GM12878 (cell line): ENCODE results near the gene SPRY1. TPM values are rescaled to one million over a fixed set of nuclear protein-coding genes. Genes with fewer than 3 reads are reported as not detected.

Experiments used
- ATAC-seq: fragments of 200-7000 bp; cut with Tn5 transposase; 3 replicates; pipeline ENCODE4 v1.9.1; 2020; ENCODE audit warnings: mild to moderate bottlenecking, moderate library complexity
- BruUV-seq: library from RNA; stranded (reverse); fragments of 400-500 nt; replicated peaks from 2 replicates; lab custom pipeline; 2021; lab: Mats Ljungman, UMichigan
- CTCF ChIA-PET: fragments of 300-600 bp; sonication (Branson Sonifier 250); formaldehyde crosslinking; extraction: SDS; loops from one replicate; lab custom pipeline; 2021; ENCODE audit warnings: inconsistent platforms; lab: Yijun Ruan, JAX
- POLR2A ChIA-PET: fragments of 350-600 bp; formaldehyde crosslinking; extraction: SDS; loops from one replicate; lab custom pipeline; 2021; ENCODE audit warnings: inconsistent platforms; lab: Charles Lee
- RAD21 ChIA-PET: fragments of 300-600 bp; sonication (Branson Sonifier 250); formaldehyde crosslinking; loops from one replicate; lab custom pipeline; 2023; ENCODE audit warnings: antibody characterized with exemption; ENCODE audit not compliant: unreplicated experiment; lab: Charles Lee
- SMC1A ChIA-PET: fragments of 300-600 bp; sonication (Branson Sonifier 250); formaldehyde crosslinking; loops from one replicate; lab custom pipeline; 2023; ENCODE audit not compliant: unreplicated experiment, uncharacterized antibody; lab: Charles Lee
- DNase-seq: peaks from one replicate; pipeline ENCODE4 v3.0.0-alpha.2; 2011; ENCODE audit warnings: low read depth, low spot score
- FAIRE-seq: peaks from 3 replicates; lab custom pipeline; 2011; peaks lifted over from hg19 to GRCh38; lab: Jason Lieb, UNC
- H2AFZ ChIP-seq: 2 replicates; pipeline ENCODE4 v1.6.0; 2011; ENCODE audit warnings: low read depth, low read length, control low read depth; ENCODE audit not compliant: control insufficient read depth
- H3K27ac ChIP-seq: 2 replicates; pipeline ENCODE4 v1.5.1; 2011; ENCODE audit warnings: control low read depth; ENCODE audit not compliant: control insufficient read depth, insufficient read depth
- H3K27me3 ChIP-seq, 2 experiments: replicated peaks in 1 of 2; 2 replicates each; pipeline versions ENCODE4 v1.6.0 to v1.6.1; 2011; ENCODE audit warnings: low read length in 1 of 2; ENCODE audit not compliant: control insufficient read depth in 2 of 2, insufficient read depth in 2 of 2
- H3K36me3 ChIP-seq, 2 experiments: 2 replicates each; pipeline ENCODE4 v1.5.1; 2011; ENCODE audit warnings: low read length in 1 of 2; ENCODE audit not compliant: control insufficient read depth in 2 of 2, insufficient read depth in 2 of 2
- H3K4me1 ChIP-seq: 2 replicates; pipeline ENCODE4 v1.6.1; 2011; ENCODE audit warnings: mild to moderate bottlenecking, low read length, moderate library complexity, mixed read lengths; ENCODE audit not compliant: control insufficient read depth, insufficient read depth
- H3K4me2 ChIP-seq: 2 replicates; pipeline ENCODE4 v1.6.0; 2011; ENCODE audit warnings: control low read depth; ENCODE audit not compliant: control insufficient read depth, insufficient read depth
- H3K4me3 ChIP-seq: fragments of 200-600 bp; sonication (generic); 2 replicates; pipeline ENCODE4 v1.5.1; 2016
- H3K79me2 ChIP-seq: 2 replicates; pipeline ENCODE4 v1.6.0; 2011; ENCODE audit warnings: low read length; ENCODE audit not compliant: control insufficient read depth, insufficient read depth
- H3K9ac ChIP-seq: 2 replicates; pipeline ENCODE4 v1.8.0; 2011; ENCODE audit warnings: low read length, control low read depth, mixed read lengths; ENCODE audit not compliant: control insufficient read depth, insufficient read depth
- H3K9me3 ChIP-seq: replicated peaks from 3 replicates; pipeline ENCODE4 v1.5.1; 2011; ENCODE audit warnings: mild to moderate bottlenecking, low read length; ENCODE audit not compliant: control insufficient read depth, insufficient read depth
- H4K20me1 ChIP-seq: 2 replicates; pipeline ENCODE4 v1.6.0; 2011; ENCODE audit not compliant: control insufficient read depth, insufficient read depth
- CBX5 ChIP-seq: sonication (generic); IDR thresholded peaks from 2 replicates; pipeline ENCODE4 v1.6.1; 2016; ENCODE audit warnings: low read depth, moderate library complexity, mild to moderate bottlenecking, inconsistent platforms
- CHD4 ChIP-seq: fragments of 200-600 bp; sonication (generic); IDR thresholded peaks from 2 replicates; pipeline ENCODE4 v1.6.1; 2016; ENCODE audit warnings: mild to moderate bottlenecking
- DPF2 ChIP-seq: fragments of 450-650 bp; IDR thresholded peaks from 2 replicates; pipeline ENCODE4 v1.6.1; 2017; ENCODE audit warnings: mild to moderate bottlenecking
- EP300 ChIP-seq, 2 experiments: fragments of 150-350 bp in 1 of 2; IDR thresholded peaks; 2 replicates each; pipeline ENCODE4 v1.6.1; 2011 to 2012; ENCODE audit warnings: low read depth in 2 of 2, low read length in 2 of 2, borderline replicate concordance in 1 of 2, improper control_type of control experiment in 1 of 2, inconsistent platforms in 1 of 2; ENCODE audit not compliant: control insufficient read depth in 1 of 2
- HSF1 ChIP-seq: fragments of 150-350 bp; IDR thresholded peaks from 2 replicates; pipeline ENCODE4 v1.6.1; 2014; ENCODE audit warnings: mild to moderate bottlenecking, low read depth, low read length
- JUNB ChIP-seq: IDR thresholded peaks from 2 replicates; pipeline ENCODE4 v1.6.1; 2016; ENCODE audit warnings: antibody characterized with exemption, mild to moderate bottlenecking
- KAT2A ChIP-seq: conservative IDR thresholded peaks from 2 replicates; pipeline ENCODE4 v1.6.1; 2011; ENCODE audit warnings: low read depth, low read length; ENCODE audit not compliant: control insufficient read depth
- MTA2 ChIP-seq: fragments of 450-650 bp; IDR thresholded peaks from 2 replicates; pipeline ENCODE4 v1.6.1; 2016; ENCODE audit warnings: low read depth, mild to moderate bottlenecking, moderate library complexity
- NFXL1 ChIP-seq: fragments of 450-650 bp; IDR thresholded peaks from 2 replicates; pipeline ENCODE4 v1.6.1; 2017; ENCODE audit warnings: antibody characterized with exemption, mild to moderate bottlenecking, borderline replicate concordance
- POLR2AphosphoS2 ChIP-seq: IDR thresholded peaks from 2 replicates; pipeline ENCODE4 v1.6.1; 2011; ENCODE audit warnings: low read depth, mild to moderate bottlenecking, low read length, improper control_type of control experiment, moderate library complexity
- POU2F2 ChIP-seq: IDR thresholded peaks from 3 replicates; pipeline ENCODE4 v1.6.1; 2011; ENCODE audit warnings: low read depth, mild to moderate bottlenecking, low read length, borderline replicate concordance
- RELA ChIP-seq: fragments of 450-650 bp; IDR thresholded peaks from 2 replicates; pipeline ENCODE4 v1.8.0; 2014; ENCODE audit warnings: borderline replicate concordance; ENCODE audit not compliant: partially characterized antibody
- RELB ChIP-seq: fragments of 450-650 bp; IDR thresholded peaks from 2 replicates; pipeline ENCODE4 v1.6.1; 2017; ENCODE audit warnings: low read depth, mild to moderate bottlenecking, moderate library complexity
- SIN3A ChIP-seq: IDR thresholded peaks from 2 replicates; pipeline ENCODE4 v1.6.1; 2012; ENCODE audit warnings: low read depth, low read length, improper control_type of control experiment
- SPI1 ChIP-seq: IDR thresholded peaks from 2 replicates; pipeline ENCODE4 v1.6.1; 2011; ENCODE audit warnings: low read depth, mild to moderate bottlenecking, low read length, moderate library complexity, borderline replicate concordance; ENCODE audit not compliant: insufficient read depth
- TAF1 ChIP-seq: IDR thresholded peaks from 2 replicates; pipeline ENCODE4 v1.6.1; 2011; ENCODE audit warnings: mild to moderate bottlenecking, low read depth, low read length, borderline replicate concordance
- ZNF687 ChIP-seq: fragments of 450-650 bp; IDR thresholded peaks from 2 replicates; pipeline ENCODE4 v1.6.1; 2017; ENCODE audit warnings: mild to moderate bottlenecking, moderate library complexity
- WGBS: methylation state at CpG from one replicate; pipeline ENCODE4 v1.1.6; 2016; ENCODE audit warnings: low lambda C conversion rate; ENCODE audit not compliant: insufficient replicate concordance, insufficient coverage; ENCODE audit errors: missing lambda C conversion rate; 5-methylcytosine and 5-hydroxymethylcytosine counted together
- in situ Hi-C: fragments of 300-500 bp; cut with MboI; formaldehyde crosslinking; loops from 9 replicates; pipeline ENCODE4 v1.14.3; 2018; ENCODE audit warnings: mixed read lengths
- intact Hi-C: fragments of 100-400 bp; cut with micrococcal nuclease; formaldehyde crosslinking; loops from one replicate; pipeline ENCODE4 v1.14.2; 2022; ENCODE audit not compliant: unreplicated experiment
- polyA plus RNA-seq, 11 experiments: library from polyadenylated mRNA; depleted of rRNA in 4 of 11; unstranded in 6 of 11; stranded (reverse) in 5 of 11; fragments of >200 nt; fragmentation: Nextera tagmentation in 4 of 11; fragmentation: Illumina TruSeq in 1 of 11; extraction: Ambion mirVana in 4 of 11; extraction: Trizol in 1 of 11; gene quantifications; 1 replicate in 1 of 11; 2 replicates in 10 of 11; pipeline versions ENCODE4 v1.2.1 to v1.2.3, GENCODE V29; 2011 to 2016; ENCODE audit warnings: inconsistent platforms in 2 of 11, missing spikeins in 2 of 11, low read depth in 1 of 11
- total RNA-seq, 4 experiments: library from RNA; depleted of rRNA in 3 of 4; stranded (reverse); fragments of >200 nt in 3 of 4; fragmentation: Illumina TruSeq in 1 of 4; extraction: Trizol in 1 of 4; gene quantifications; 2 replicates each; pipeline versions ENCODE4 v1.2.1 to v1.2.3, GENCODE V29; 2013 to 2021

Gene SPRY1
- total and polyA plus RNA-seq, 10 of the 15 experiments (the other 5 are each of a cell fraction or from before 2014, with no cell fraction given) = 0.05 to 5.7 (median 0.23) TPM; not detected in 2

GRCh38 chr4:123402121-123402465, 5.5 kb downstream of the SPRY1 start:
- ChIA-PET POLR2A (interaction anchor here (3.4 kb wide), 1 partner anchor 9 kb away, joined by 21 read pairs; no protein-coding TSS in a partner anchor), SMC1A (interaction anchor here (1.0 to 1.6 kb wide), 5 partner anchors 17 to 103 kb away, joined by 3 to 6 read pairs (median 3); no protein-coding TSS in a partner anchor), RAD21 (no interaction called here), CTCF (no interaction called here)
- H3K27me3 ChIP-seq = peaks cover 2 to 5% of the 10 kb centered on the region in 2 experiments; a peak in 3 of 4 replicates
- WGBS = 97% methylated on average over 3 of the region's 3 CpGs
- no peaks in the 10 kb centered on the region for H3K79me2 ChIP-seq
- no peaks in the 10 kb centered on the region for H4K20me1 ChIP-seq
- ATAC-seq (no peak), DNase-seq (no peak), FAIRE-seq (no peak)
- H3K9ac ChIP-seq = no peak overlapping the region
- H3K9me3 ChIP-seq = no peaks in the 10 kb centered on the region; the same call in 2 of the 3 replicates
- H3K4me1 ChIP-seq = peaks cover 7% of the 10 kb centered on the region; the same call in 1 of the 2 replicates
- intact Hi-C loops = no loop called here
- TF ChIP-seq NFXL1 = no peak
- TF ChIP-seq POLR2AphosphoS2 = no peak
- TF ChIP-seq HSF1 = no peak
- no peak for TF ChIP-seq RELB
- no peak for TF ChIP-seq JUNB
- no peak for TF ChIP-seq EP300 (IDR thresholded peaks at IDR 0.05; ENCODE audit: borderline replicate concordance in 1 of 2, control insufficient read depth in 1 of 2, low read depth in 2 of 2, low read length in 2 of 2)
- TF ChIP-seq ZNF687 = no peak
- no peak for TF ChIP-seq RELA
- no peak for TF ChIP-seq SIN3A
- TF ChIP-seq CHD4 = no peak
- TF ChIP-seq CBX5 = no peak
- no peak for TF ChIP-seq POU2F2
- TF ChIP-seq TAF1 = no peak
- TF ChIP-seq KAT2A = no peak
- TF ChIP-seq SPI1 = no peak
- TF ChIP-seq DPF2 = no peak
- TF ChIP-seq MTA2 = no peak
- H2AFZ ChIP-seq = no peak overlapping the region
- BruUV-seq = no TSS peak
- no peak overlapping the region for H3K27ac ChIP-seq
- no peak overlapping the region for H3K4me3 ChIP-seq
- H3K36me3 ChIP-seq = no peaks in the 10 kb centered on the region
- no peak overlapping the region for H3K4me2 ChIP-seq
- in situ Hi-C loops = no loop called here
